Activated T-cell treated with anti-CD3 and anti-CD28 coated beads, Interleukin-2, amount 50 U/mL, for 48 hours (primary cell): Measurements from ENCODE around the gene BCKDHB.

Source experiments
- DNase-seq, 2 experiments: peaks; one replicate each; pipeline ENCODE4 v3.0.0-alpha.2; 2020

The BCKDHB gene

GRCh38 chr6:80154160-80154559 is 47.7 kb downstream of the BCKDHB start:
- DNase-seq, result no peak

- DNase-seq, result no peak
Observed at GRCh38 chr6:80156221-80156620, 49.8 kb downstream of the BCKDHB start.

GRCh38 chr6:80158478-80158989 is 52.1 kb downstream of the BCKDHB start:
- DNase-seq, result no peak

- DNase-seq, result no peak
Observed at GRCh38 chr6:80161434-80161833, 55.0 kb downstream of the BCKDHB start.

- DNase-seq, result peak in 1 of 2 experiments; percentile 19
Observed at GRCh38 chr6:80163754-80164187, 57.3 kb downstream of the BCKDHB start.

GRCh38 chr6:80165143-80165542 is 58.7 kb downstream of the BCKDHB start:
- peak; percentile 28 to 40 for DNase-seq

- DNase-seq, result no peak
Observed at GRCh38 chr6:80165819-80166218, 59.3 kb downstream of the BCKDHB start.

GRCh38 chr6:80170433-80170832 is 64.0 kb downstream of the BCKDHB start:
- DNase-seq, result no peak

GRCh38 chr6:80173411-80173810 is 66.9 kb downstream of the BCKDHB start:
- no peak for DNase-seq

- DNase-seq, result no peak
Observed at GRCh38 chr6:80174900-80175572, 68.6 kb downstream of the BCKDHB start.

- no peak for DNase-seq
Observed at GRCh38 chr6:80179695-80180094, 73.2 kb downstream of the BCKDHB start.

- DNase-seq, result no peak
Observed at GRCh38 chr6:80181352-80182081, 75.0 kb downstream of the BCKDHB start.

- no peak for DNase-seq
Observed at GRCh38 chr6:80182308-80182707, 75.8 kb downstream of the BCKDHB start.

- DNase-seq, result no peak
Observed at GRCh38 chr6:80183019-80183795, 76.7 kb downstream of the BCKDHB start.

GRCh38 chr6:80185492-80185891 is 79.0 kb downstream of the BCKDHB start:
- no peak for DNase-seq

GRCh38 chr6:80186082-80186481 is 79.6 kb downstream of the BCKDHB start:
- no peak for DNase-seq

- DNase-seq, result no peak
Observed at GRCh38 chr6:80196906-80197305, 90.4 kb downstream of the BCKDHB start.

- DNase-seq, result no peak
Observed at GRCh38 chr6:80197474-80197873, 91.0 kb downstream of the BCKDHB start.

GRCh38 chr6:80197986-80198385 is 91.5 kb downstream of the BCKDHB start:
- DNase-seq, result no peak

GRCh38 chr6:80203283-80203682 is 96.8 kb downstream of the BCKDHB start:
- DNase-seq, result no peak

- no peak for DNase-seq
Observed at GRCh38 chr6:80205404-80205803, 98.9 kb downstream of the BCKDHB start.

GRCh38 chr6:80206758-80207157 is 100.3 kb downstream of the BCKDHB start:
- no peak for DNase-seq

GRCh38 chr6:80209430-80209829 is 103.0 kb downstream of the BCKDHB start:
- no peak for DNase-seq

- DNase-seq, result no peak
Observed at GRCh38 chr6:80210618-80211017, 104.1 kb downstream of the BCKDHB start.
